GM12801 (cell line): ENCODE data around the gene PSTPIP1.

ENCODE experiments used
- CTCF ChIP-seq: IDR thresholded peaks from one replicate; pipeline ENCODE4 v1.5.1; 2011; ENCODE audit warnings: control low read depth; ENCODE audit not compliant: insufficient read length; ENCODE audit errors: extremely low read depth

Gene PSTPIP1

GRCh38 chr15:77019521-77020331 lies 24.8 kb downstream of the PSTPIP1 start:
- TF ChIP-seq CTCF: no peak

GRCh38 chr15:77020348-77021087 lies 25.6 kb downstream of the PSTPIP1 start:
- no peak for TF ChIP-seq CTCF

GRCh38 chr15:77021088-77021481 lies 26.2 kb downstream of the PSTPIP1 start:
- TF ChIP-seq CTCF: no peak

- no peak for TF ChIP-seq CTCF
These were observed 27.0 kb downstream of the PSTPIP1 start for GRCh38 chr15:77021803-77022381.

- no peak for TF ChIP-seq CTCF
These were observed 28.0 kb downstream of the PSTPIP1 start for GRCh38 chr15:77022646-77023575.

GRCh38 chr15:77023576-77024272 lies 28.8 kb downstream of the PSTPIP1 start:
- no peak for TF ChIP-seq CTCF
